Ishikawa (cell line): ENCODE data around the gene GALNT6.

Experiments used
- CEBPB ChIP-seq: IDR thresholded peaks from 2 replicates; pipeline ENCODE4 v1.6.1; 2012
- CREB1 ChIP-seq: IDR thresholded peaks from 2 replicates; pipeline ENCODE4 v1.6.1; 2012; ENCODE audit warnings: low read depth
- EP300 ChIP-seq: IDR thresholded peaks from 2 replicates; pipeline ENCODE4 v1.6.1; 2012; ENCODE audit warnings: borderline replicate concordance
- MAX ChIP-seq: IDR thresholded peaks from 2 replicates; pipeline ENCODE4 v1.6.1; 2012
- NFIC ChIP-seq: IDR thresholded peaks from 2 replicates; pipeline ENCODE4 v1.6.1; 2012
- RAD21 ChIP-seq: IDR thresholded peaks from 2 replicates; pipeline ENCODE4 v1.6.1; 2012; ENCODE audit warnings: low read depth
- TAF1 ChIP-seq: IDR thresholded peaks from 2 replicates; pipeline ENCODE4 v1.6.1; 2012; ENCODE audit warnings: low read depth, mild to moderate bottlenecking
- TCF12 ChIP-seq: IDR thresholded peaks from 2 replicates; pipeline ENCODE4 v1.6.1; 2012; ENCODE audit warnings: low read depth
- TEAD4 ChIP-seq: IDR thresholded peaks from 2 replicates; pipeline ENCODE4 v1.6.1; 2012
- YY1 ChIP-seq: IDR thresholded peaks from 2 replicates; pipeline ENCODE4 v1.6.1; 2012; ENCODE audit warnings: low read depth
- TF ChIP-seq, protein P1 (sequence below): IDR thresholded peaks from 2 replicates; pipeline ENCODE4 v1.6.1; 2012; ENCODE audit warnings: low read depth, mild to moderate bottlenecking
- TF ChIP-seq, protein P2 (sequence below): IDR thresholded peaks from 2 replicates; pipeline ENCODE4 v1.6.1; 2012

DNA sequence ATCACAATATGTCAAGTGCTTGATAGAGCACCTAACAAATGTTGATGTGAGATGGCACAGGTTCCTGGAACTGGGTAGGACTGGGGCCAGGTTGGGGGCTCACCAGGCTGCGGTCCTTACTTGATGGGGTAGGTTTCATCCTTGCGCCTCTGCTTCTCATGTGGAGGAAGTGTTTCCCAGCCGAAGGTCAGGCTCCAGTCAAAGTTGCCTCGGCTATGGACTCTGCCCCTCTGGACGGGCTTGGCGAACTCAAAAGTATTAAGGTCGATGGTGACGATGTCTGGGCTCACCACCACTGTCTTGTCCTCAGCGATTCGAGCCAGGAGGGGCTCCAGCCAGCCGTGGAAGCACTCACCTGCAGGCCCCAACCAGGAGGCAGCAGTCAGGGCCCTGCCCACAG is 27.2 kb downstream of the GALNT6 start:
- TF ChIP-seq TAF1 (no peak), CEBPB (no peak), CREB1 (no peak), EP300 (no peak), YY1 (no peak), TEAD4 (no peak), TCF12 (no peak), NFIC (no peak), RAD21 (no peak), MAX (no peak)
- TF ChIP-seq, protein P1, sequence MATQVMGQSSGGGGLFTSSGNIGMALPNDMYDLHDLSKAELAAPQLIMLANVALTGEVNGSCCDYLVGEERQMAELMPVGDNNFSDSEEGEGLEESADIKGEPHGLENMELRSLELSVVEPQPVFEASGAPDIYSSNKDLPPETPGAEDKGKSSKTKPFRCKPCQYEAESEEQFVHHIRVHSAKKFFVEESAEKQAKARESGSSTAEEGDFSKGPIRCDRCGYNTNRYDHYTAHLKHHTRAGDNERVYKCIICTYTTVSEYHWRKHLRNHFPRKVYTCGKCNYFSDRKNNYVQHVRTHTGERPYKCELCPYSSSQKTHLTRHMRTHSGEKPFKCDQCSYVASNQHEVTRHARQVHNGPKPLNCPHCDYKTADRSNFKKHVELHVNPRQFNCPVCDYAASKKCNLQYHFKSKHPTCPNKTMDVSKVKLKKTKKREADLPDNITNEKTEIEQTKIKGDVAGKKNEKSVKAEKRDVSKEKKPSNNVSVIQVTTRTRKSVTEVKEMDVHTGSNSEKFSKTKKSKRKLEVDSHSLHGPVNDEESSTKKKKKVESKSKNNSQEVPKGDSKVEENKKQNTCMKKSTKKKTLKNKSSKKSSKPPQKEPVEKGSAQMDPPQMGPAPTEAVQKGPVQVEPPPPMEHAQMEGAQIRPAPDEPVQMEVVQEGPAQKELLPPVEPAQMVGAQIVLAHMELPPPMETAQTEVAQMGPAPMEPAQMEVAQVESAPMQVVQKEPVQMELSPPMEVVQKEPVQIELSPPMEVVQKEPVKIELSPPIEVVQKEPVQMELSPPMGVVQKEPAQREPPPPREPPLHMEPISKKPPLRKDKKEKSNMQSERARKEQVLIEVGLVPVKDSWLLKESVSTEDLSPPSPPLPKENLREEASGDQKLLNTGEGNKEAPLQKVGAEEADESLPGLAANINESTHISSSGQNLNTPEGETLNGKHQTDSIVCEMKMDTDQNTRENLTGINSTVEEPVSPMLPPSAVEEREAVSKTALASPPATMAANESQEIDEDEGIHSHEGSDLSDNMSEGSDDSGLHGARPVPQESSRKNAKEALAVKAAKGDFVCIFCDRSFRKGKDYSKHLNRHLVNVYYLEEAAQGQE = no peak
- TF ChIP-seq, protein P2, sequence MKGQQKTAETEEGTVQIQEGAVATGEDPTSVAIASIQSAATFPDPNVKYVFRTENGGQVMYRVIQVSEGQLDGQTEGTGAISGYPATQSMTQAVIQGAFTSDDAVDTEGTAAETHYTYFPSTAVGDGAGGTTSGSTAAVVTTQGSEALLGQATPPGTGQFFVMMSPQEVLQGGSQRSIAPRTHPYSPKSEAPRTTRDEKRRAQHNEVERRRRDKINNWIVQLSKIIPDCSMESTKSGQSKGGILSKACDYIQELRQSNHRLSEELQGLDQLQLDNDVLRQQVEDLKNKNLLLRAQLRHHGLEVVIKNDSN = no peak
